HG02678 (cell line): ENCODE results near the gene UBE2V1.
"Not testable (repeated sequence)": the region's sequence is repeated elsewhere in the genome, so short reads cannot be mapped to it uniquely, and the experiment has no call there.

Source experiments
- ATAC-seq: cut with Tn5 transposase; IDR thresholded peaks from one replicate; pipeline ENCODE4 v1.9.1; 2021; ENCODE audit warnings: mild to moderate bottlenecking, moderate library complexity; ENCODE audit not compliant: unreplicated experiment

UBE2V1 gene

GRCh38 chr20:50115591-50116367 is 2.8 kb upstream of the UBE2V1 start:
- peak; percentile 86 for ATAC-seq

- no peak for ATAC-seq
Observed at GRCh38 chr20:50115041-50115512, 2.1 kb upstream of the UBE2V1 start.

DNA sequence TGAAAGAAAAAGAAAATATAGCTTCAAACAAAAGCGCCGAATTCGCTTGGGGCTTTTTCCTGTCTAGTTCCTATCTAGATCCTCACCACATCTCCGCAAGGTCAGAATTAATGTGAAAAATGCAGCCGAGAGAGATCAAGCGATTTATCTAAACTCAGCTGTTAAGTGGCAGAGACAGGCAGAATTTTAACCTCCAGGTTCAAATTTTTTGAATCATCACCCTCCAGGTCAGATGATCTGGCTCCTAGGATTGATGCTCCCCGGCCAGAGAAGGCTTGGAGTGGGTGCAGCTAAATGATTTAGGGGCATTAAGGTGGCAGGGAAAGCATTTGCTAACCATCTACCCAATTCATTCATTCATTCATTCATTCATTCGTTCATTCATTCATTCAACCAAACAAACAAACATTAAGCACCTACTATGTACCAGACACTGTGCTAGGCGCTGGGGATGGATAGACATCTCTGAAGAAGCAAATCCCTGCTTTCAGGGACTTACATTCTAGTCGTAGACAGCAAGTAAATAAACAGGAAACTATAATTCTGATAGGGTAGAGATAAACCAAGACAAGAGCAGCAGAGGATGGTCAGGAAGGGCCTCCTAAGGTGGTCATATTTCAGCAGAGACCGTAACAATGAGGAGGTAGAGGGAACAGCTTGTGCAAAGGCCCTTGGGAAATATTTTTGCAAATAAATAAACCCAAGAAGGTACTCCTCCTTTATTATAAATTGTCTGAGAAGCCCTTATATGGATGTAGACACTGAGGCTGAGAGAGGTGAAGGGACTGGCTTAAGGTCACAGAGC is 672 bp upstream of the UBE2V1 start:
- no peak for ATAC-seq

- no peak for ATAC-seq
Observed at GRCh38 chr20:50111829-50112495, 988 bp downstream of the UBE2V1 start.

DNA sequence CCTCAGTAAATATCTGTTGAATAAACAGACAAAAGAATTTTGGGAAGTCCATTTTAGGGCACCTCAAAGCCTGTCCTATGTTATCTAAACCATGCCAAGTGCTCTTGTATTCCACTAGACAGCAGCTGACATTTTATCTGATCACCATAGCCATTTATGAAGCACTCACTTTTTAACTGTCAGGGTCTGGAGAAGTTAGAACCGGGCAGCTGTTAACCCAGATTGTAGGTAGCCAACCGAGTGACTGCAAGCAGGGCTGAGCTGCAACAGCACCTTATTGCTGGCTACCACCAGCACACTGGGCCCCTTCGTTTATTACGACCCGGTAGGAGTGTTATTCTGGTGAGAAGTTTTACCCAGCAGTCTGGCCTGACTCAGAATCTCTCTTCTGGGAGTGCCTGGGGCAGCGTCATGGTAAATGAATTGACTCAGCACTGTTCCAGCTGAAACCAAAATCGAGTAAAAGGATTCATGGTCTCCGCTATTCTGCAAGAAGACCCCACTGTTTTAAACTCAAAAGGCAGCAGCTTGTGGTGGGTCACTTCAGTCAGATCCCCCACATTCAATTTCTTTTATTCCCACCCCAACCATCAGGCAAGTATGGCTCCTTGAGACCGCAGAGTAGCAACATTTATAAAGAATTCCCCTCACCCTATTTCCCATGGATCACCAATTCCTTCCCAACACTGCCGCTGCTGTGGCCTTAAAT is 1.7 kb downstream of the UBE2V1 start:
- ATAC-seq = no peak

GRCh38 chr20:50110141-50111047 is 2.6 kb downstream of the UBE2V1 start:
- ATAC-seq = peak; percentile 44

DNA sequence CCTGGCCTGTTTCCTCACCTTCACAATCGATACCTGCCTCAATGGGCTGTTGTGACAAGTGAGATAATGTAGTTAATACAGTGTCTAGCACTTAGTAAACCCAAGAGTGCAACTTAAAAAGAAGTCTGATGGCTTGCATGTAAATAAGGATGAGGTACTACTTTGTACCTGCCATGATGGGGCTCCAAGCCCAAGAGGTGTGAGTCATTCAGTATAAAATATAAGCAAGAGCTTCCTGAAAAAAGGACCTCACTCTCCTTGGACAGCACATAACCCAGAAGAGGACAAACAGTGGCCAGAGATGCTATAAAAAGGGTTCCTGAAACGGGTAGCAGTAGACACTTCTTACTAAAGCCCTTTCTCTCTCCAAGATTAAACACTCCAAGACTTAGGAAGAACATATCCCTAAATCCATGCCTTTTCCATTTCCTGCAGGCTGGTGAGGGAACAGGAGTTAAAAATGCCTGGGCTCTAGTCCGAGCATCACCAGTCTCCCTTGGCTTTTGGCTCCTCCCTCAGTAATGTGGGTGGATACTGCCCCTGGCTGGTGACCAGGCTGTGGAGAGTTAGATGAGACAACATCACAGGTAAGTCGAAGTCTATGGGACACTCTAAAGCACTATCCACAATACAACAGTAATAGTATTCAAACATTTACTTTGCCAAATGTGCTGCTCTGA is 4.3 kb downstream of the UBE2V1 start:
- no peak for ATAC-seq

GRCh38 chr20:50107796-50108331 is 5.1 kb downstream of the UBE2V1 start:
- no peak for ATAC-seq

DNA sequence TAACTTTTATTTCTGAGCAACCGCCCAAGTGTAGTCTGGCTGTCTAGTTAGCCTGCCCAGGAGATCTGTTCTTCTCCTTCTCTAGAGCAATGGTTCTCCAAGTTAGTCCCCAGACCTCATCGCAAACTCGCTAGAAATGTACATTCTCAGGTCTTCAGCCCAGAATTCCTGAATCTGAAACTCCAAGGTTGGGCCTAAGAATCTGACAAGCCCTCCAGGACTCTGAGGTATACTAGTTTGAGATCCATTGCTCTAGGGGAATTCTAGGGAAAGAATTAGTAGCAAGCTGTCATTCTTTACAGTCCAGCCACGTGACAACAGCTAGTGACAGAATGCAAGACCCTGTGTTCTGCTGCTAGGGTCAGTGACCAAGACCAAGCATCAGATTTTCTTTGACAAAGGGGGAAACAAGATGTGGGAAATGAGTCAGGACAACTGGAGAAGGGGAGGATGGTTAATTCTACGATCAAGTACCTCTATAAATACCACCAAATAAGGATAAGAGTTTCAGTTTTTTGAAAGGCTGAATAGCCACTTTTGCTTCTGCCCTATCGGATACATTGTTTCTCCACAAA is 5.8 kb downstream of the UBE2V1 start:
- no peak for ATAC-seq

GRCh38 chr20:50106669-50107068 is 6.3 kb downstream of the UBE2V1 start:
- not testable (repeated sequence) for ATAC-seq

DNA sequence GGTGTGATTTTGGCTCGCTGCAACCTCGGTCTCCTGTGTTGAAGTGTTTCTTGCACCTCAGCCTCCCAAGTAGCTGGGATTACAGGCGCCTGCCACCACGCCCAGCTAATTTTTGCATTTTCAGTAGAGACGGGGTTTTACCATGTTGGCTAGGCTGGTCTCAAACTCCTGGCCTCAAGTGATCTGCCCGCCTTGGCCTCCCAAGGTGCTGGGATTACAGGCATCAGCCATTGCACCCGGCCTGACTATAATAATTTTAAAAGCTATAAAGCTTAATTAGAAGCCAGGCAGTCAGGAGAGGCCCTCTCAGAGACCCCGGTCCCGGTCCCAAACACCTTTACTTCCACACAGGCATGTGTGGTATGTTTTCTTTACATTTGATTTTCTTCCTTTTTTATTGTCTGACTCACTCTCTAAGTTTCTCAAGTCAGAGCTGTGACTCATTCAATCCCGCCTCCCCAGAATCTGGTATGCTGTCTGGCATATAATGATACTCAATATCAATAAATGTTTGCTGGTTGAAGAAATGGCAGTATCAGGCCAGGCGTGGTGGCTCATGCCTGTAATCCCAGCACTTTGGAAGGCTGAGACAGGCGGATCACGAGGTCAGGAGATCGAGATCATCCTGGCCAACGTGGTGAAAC is 9.4 kb downstream of the UBE2V1 start:
- not testable (repeated sequence) for ATAC-seq

- not testable (repeated sequence) for ATAC-seq
Observed at GRCh38 chr20:50102551-50102950, 10.4 kb downstream of the UBE2V1 start.

DNA sequence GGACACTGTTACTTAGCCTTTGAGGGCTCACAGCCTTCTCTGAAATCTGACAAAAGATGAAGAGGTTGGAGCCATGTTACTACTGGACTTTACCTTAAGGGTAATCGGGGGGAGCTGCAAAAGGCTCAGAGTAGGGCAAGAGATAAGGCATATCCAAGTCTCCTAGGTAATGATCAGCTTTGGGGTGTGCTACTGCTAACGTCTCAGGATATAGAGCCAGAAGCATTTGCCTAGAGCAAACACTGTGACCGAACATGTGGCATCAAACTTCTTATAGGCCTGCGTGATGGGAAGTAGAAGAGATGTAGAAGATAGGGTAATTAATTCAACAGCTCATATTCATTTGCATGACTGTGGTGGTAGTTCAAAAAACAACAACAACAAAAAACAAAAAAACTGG is 11.1 kb downstream of the UBE2V1 start:
- ATAC-seq = no peak

- ATAC-seq = no peak
Observed at GRCh38 chr20:50101281-50101680, 11.7 kb downstream of the UBE2V1 start.

GRCh38 chr20:50100552-50100951 is 12.4 kb downstream of the UBE2V1 start:
- ATAC-seq = no peak

GRCh38 chr20:50099565-50099991 is 13.4 kb downstream of the UBE2V1 start:
- ATAC-seq = no peak

DNA sequence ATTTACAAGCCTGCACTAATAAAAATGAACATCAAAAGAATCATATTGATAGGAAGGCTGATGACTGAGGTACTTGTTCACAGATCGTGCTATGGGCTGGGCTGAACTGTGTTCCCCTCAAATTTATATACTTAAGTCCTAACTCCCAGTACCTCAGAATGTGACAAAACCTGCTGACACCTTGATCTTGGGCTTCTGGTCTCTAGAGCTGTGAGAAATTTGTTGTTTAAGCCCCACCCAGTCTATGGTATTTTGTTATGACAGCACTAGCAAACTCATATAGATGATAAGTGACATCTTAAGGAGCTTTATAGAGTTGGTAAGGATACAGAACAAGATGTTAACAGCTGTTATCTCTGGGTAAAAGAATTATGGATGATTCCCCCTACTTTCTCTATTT is 13.8 kb downstream of the UBE2V1 start:
- ATAC-seq = no peak

DNA sequence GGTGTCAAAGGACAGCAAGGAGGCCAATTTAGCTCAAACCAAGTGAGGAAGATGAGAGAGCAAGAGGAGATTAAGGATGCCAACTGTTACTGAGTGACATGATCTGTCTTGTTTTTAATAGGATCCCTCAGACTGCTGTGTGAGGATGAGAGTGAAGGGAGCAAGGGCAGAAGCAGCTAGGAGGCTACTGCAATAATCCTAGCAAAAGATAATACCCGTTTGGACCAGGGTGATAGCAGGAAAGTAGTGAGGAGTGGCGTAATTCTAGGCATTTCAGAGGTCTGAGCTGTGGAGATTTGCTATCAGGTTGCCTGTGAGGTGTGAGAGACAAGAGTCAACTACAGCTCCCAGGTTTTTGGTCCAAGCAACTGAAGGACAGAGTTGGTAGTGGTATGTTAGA is 14.7 kb downstream of the UBE2V1 start:
- ATAC-seq = no peak
